HEK293 (cell line): ENCODE results near the gene CPD.

Experiments used
- CTCF ChIA-PET: fragments of 350-600 bp; formaldehyde crosslinking; extraction: SDS; loops from one replicate; lab custom pipeline; 2021; ENCODE audit warnings: antibody characterized with exemption; lab: Yijun Ruan, JAX
- POLR2A ChIA-PET: fragments of 300-600 bp; formaldehyde crosslinking; extraction: SDS; loops from one replicate; lab custom pipeline; 2020; ENCODE audit warnings: antibody characterized with exemption, inconsistent platforms; lab: Yijun Ruan, JAX
- H3K27ac ChIP-seq: fragments of 200-500 bp; sonication (Bioruptor generic); 2 replicates; pipeline ENCODE4 v1.5.1; 2014; ENCODE audit warnings: low read depth, low read length, control low read depth, inconsistent platforms; ENCODE audit errors: extremely low read depth
- H3K36me3 ChIP-seq, 2 experiments: fragments of 200-500 bp in 1 of 2; sonication (Bioruptor generic) in 1 of 2; 1 replicate in 1 of 2; 2 replicates in 1 of 2; pipeline ENCODE4 v1.5.1; 2014 to 2017; ENCODE audit warnings: inconsistent platforms in 2 of 2, low read length in 2 of 2; ENCODE audit not compliant: control insufficient read depth in 2 of 2, insufficient read depth in 1 of 2
- H3K4me1 ChIP-seq: fragments of 200-500 bp; sonication (Bioruptor generic); 2 replicates; pipeline ENCODE4 v1.5.1; 2014; ENCODE audit warnings: mild to moderate bottlenecking, low read length, inconsistent platforms; ENCODE audit not compliant: control insufficient read depth, insufficient read depth
- H3K4me3 ChIP-seq: 2 replicates; pipeline ENCODE4 v1.5.1; 2011; ENCODE audit warnings: low read depth, mild to moderate bottlenecking, control low read depth, low read length, moderate library complexity
- H3K9me3 ChIP-seq: fragments of 200-500 bp; sonication (Bioruptor generic); 2 replicates; pipeline ENCODE4 v1.5.1; 2014; ENCODE audit warnings: low read depth, low read length, inconsistent platforms; ENCODE audit not compliant: control insufficient read depth, insufficient read depth
- HOXC10 ChIP-seq: sonication (generic); formaldehyde crosslinking; IDR thresholded peaks from 2 replicates; pipeline ENCODE4 v1.8.1; 2023; ENCODE audit warnings: mild to moderate bottlenecking, missing genetic modification reagents
- KLF9 ChIP-seq: fragments of 450-650 bp; formaldehyde crosslinking; IDR thresholded peaks from 2 replicates; pipeline ENCODE4 v1.5.1; 2016; ENCODE audit warnings: missing biosample characterization, missing genetic modification characterization, low read depth
- OSR2 ChIP-seq: fragments of 450-650 bp; formaldehyde crosslinking; IDR thresholded peaks from 2 replicates; pipeline ENCODE4 v1.5.1; 2016; ENCODE audit warnings: missing biosample characterization, missing genetic modification characterization
- PATZ1 ChIP-seq: fragments of 450-650 bp; formaldehyde crosslinking; IDR thresholded peaks from 2 replicates; pipeline ENCODE4 v1.5.1; 2016; ENCODE audit warnings: missing biosample characterization, missing genetic modification characterization
- PRDM4 ChIP-seq: fragments of 450-650 bp; formaldehyde crosslinking; IDR thresholded peaks from 2 replicates; pipeline ENCODE4 v1.5.1; 2017; ENCODE audit warnings: missing biosample characterization, missing genetic modification characterization
- SCRT1 ChIP-seq: fragments of 450-650 bp; formaldehyde crosslinking; IDR thresholded peaks from 2 replicates; pipeline ENCODE4 v1.5.1; 2016; ENCODE audit warnings: missing biosample characterization, missing genetic modification characterization, borderline replicate concordance
- SCRT2 ChIP-seq: fragments of 450-650 bp; formaldehyde crosslinking; IDR thresholded peaks from 2 replicates; pipeline ENCODE4 v1.5.1; 2016; ENCODE audit warnings: missing biosample characterization, missing genetic modification characterization
- WT1 ChIP-seq: fragments of 450-650 bp; formaldehyde crosslinking; IDR thresholded peaks from 2 replicates; pipeline ENCODE4 v1.5.1; 2016; ENCODE audit warnings: missing biosample characterization, missing genetic modification characterization
- YY2 ChIP-seq: fragments of 450-650 bp; formaldehyde crosslinking; IDR thresholded peaks from 2 replicates; pipeline ENCODE4 v1.5.1; 2016; ENCODE audit warnings: missing biosample characterization, missing genetic modification characterization
- ZBTB17 ChIP-seq: fragments of 450-650 bp; formaldehyde crosslinking; IDR thresholded peaks from 2 replicates; pipeline ENCODE4 v1.5.1; 2016; ENCODE audit warnings: missing biosample characterization, missing genetic modification characterization
- ZNF121 ChIP-seq: fragments of 450-650 bp; formaldehyde crosslinking; IDR thresholded peaks from 2 replicates; pipeline ENCODE4 v1.5.1; 2016; ENCODE audit warnings: missing biosample characterization, missing genetic modification characterization
- ZNF391 ChIP-seq: fragments of 450-650 bp; formaldehyde crosslinking; IDR thresholded peaks from 2 replicates; pipeline ENCODE4 v1.5.1; 2016; ENCODE audit warnings: low read depth, missing biosample characterization, missing genetic modification characterization, borderline replicate concordance
- ZNF416 ChIP-seq: fragments of 450-650 bp; formaldehyde crosslinking; IDR thresholded peaks from 2 replicates; pipeline ENCODE4 v1.5.1; 2016; ENCODE audit warnings: missing biosample characterization, missing genetic modification characterization
- ZNF48 ChIP-seq: fragments of 450-650 bp; formaldehyde crosslinking; IDR thresholded peaks from 2 replicates; pipeline ENCODE4 v1.5.1; 2016; ENCODE audit warnings: missing biosample characterization, missing genetic modification characterization
- ZNF529 ChIP-seq: fragments of 450-650 bp; formaldehyde crosslinking; IDR thresholded peaks from 2 replicates; pipeline ENCODE4 v1.5.1; 2017; ENCODE audit warnings: missing genetic modification characterization, missing biosample characterization; ENCODE audit not compliant: insufficient replicate concordance
- ZNF560 ChIP-seq: fragments of 450-650 bp; formaldehyde crosslinking; IDR thresholded peaks from 2 replicates; pipeline ENCODE4 v1.5.1; 2017; ENCODE audit warnings: missing biosample characterization, missing genetic modification characterization, borderline replicate concordance
- ZNF610 ChIP-seq: fragments of 450-650 bp; formaldehyde crosslinking; IDR thresholded peaks from 2 replicates; pipeline ENCODE4 v1.5.1; 2016; ENCODE audit warnings: missing biosample characterization, missing genetic modification characterization, borderline replicate concordance
- ZNF658 ChIP-seq: fragments of 450-650 bp; formaldehyde crosslinking; IDR thresholded peaks from 2 replicates; pipeline ENCODE4; 2016; ENCODE audit warnings: missing biosample characterization, missing genetic modification characterization
- ZNF76 ChIP-seq: fragments of 450-650 bp; formaldehyde crosslinking; IDR thresholded peaks from 2 replicates; pipeline ENCODE4; 2016; ENCODE audit warnings: low read depth, missing biosample characterization, missing genetic modification characterization, borderline replicate concordance
- ZNF777 ChIP-seq: fragments of 450-650 bp; formaldehyde crosslinking; IDR thresholded peaks from 2 replicates; pipeline ENCODE4 v1.5.1; 2017; ENCODE audit warnings: missing biosample characterization, missing genetic modification characterization, borderline replicate concordance
- ZSCAN30 ChIP-seq: fragments of 450-650 bp; IDR thresholded peaks from 2 replicates; pipeline ENCODE4 v1.5.1; 2018; ENCODE audit warnings: missing biosample characterization, mild to moderate bottlenecking, missing genetic modification characterization, moderate library complexity
- TF ChIP-seq, protein P1 (sequence below): fragments of 450-650 bp; formaldehyde crosslinking; IDR thresholded peaks from 2 replicates; pipeline ENCODE4 v1.5.1; 2016; ENCODE audit warnings: missing biosample characterization, missing genetic modification characterization

Gene CPD

DNA sequence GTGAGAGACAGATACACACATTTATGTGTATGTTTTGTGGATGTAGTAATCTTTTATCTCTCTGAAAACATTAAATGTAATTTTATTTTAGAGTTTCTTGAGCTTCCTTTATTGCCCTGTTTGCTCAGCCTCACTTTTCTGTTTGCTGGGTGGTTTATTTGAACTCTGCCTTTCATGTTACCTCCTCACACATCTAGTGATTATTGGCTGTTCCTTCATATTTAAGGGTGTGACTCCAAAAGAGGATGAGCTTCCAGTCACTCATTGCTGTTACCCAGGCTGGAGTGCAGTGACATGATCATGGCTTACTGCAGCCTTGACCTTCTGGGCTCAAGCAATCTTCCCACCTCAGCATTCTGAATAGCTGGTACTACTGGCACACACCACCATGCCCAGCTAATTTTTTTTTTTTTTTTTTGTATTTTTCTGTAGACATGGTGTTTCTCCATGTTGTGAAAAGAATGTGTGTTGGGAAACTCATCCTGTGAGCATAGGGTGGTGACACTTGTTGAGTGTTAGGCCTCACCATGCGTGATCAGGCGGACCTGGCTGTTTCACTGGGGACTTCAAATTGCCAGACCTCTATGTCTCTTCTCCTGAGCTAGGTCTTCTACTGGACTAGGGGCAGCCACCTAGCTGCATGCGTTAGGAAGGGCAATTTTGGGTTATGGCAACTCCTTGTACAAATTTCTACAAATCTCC is 136.3 kb downstream of the CPD start:
- H3K4me3 ChIP-seq = no peak overlapping the region
- no peak for TF ChIP-seq PATZ1
- no peak for TF ChIP-seq ZNF416
- TF ChIP-seq ZNF529 = no peak
- no peak for TF ChIP-seq PRDM4 (tag by site-specific recombination)
- no peak for TF ChIP-seq KLF9 (tag by site-specific recombination)
- TF ChIP-seq SCRT2 (tag by site-specific recombination) = peak; percentile 79
- no peak for TF ChIP-seq ZNF777 (tag by site-specific recombination)
- TF ChIP-seq ZNF391 = no peak
- TF ChIP-seq ZSCAN30 (tag by site-specific recombination) = no peak
- TF ChIP-seq SCRT1 = peak; percentile 59; the same call in 1 of the 2 replicates
- TF ChIP-seq ZNF76 (tag by site-specific recombination) = no peak
- H3K27ac ChIP-seq = no peak overlapping the region
- POLR2A ChIA-PET = no interaction called here
- CTCF ChIA-PET = interaction anchor here (0.6 to 1.4 kb wide), 5 partner anchors 13 to 210 kb away, joined by 3 to 5 read pairs (median 3); no protein-coding TSS in a partner anchor
- no peaks in the 10 kb centered on the region for H3K9me3 ChIP-seq
- no peaks in the 10 kb centered on the region for H3K4me1 ChIP-seq
- H3K36me3 ChIP-seq = peaks cover 39 to 58% of the 10 kb centered on the region in 2 experiments

GRCh38 chr17:30517786-30518185 is 139.1 kb downstream of the CPD start:
- ChIA-PET CTCF (no interaction called here), POLR2A (no interaction called here)
- Histone ChIP-seq H3K27ac (no peak overlapping the region), H3K36me3 (peaks cover 54 to 74% of the 10 kb centered on the region in 2 experiments), H3K9me3 (no peaks in the 10 kb centered on the region), H3K4me1 (no peaks in the 10 kb centered on the region), H3K4me3 (no peak overlapping the region)
- TF ChIP-seq WT1 (tag by site-specific recombination) (no peak), ZBTB17 (tag by site-specific recombination) (0 out of 2 replicates have a peak, but pooled peaks have one; percentile 17)

DNA sequence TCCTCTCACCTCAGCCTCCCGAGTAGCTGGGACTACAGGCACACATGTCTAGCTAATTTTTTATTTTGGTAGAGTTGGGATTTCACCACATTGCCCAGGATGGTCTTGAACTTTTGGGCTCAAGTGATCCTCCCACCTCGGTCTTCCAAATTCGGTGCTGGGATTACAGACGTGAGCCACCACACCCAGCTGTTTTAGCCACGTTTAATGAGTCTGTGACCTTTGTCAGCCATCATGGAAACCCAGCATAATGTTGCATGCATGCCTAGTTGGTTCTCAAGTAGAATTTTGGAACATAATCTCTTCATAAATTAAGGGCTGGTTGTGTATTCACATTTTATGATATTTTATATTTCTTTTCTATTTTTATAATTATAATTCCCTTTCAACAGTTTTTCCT is 140.4 kb downstream of the CPD start:
- H3K4me3 ChIP-seq = no peak overlapping the region
- ChIA-PET CTCF (interaction anchor here (0.6 kb wide), 4 partner anchors 10 to 551 kb away, joined by 3 read pairs; no protein-coding TSS in a partner anchor), POLR2A (no interaction called here)
- peaks cover 46 to 64% of the 10 kb centered on the region in 2 experiments for H3K36me3 ChIP-seq
- H3K9me3 ChIP-seq = no peaks in the 10 kb centered on the region
- H3K27ac ChIP-seq = no peak overlapping the region
- no peaks in the 10 kb centered on the region for H3K4me1 ChIP-seq
- TF ChIP-seq ZNF48 (tag by site-specific recombination) = no peak
- TF ChIP-seq YY2 (tag by site-specific recombination) = no peak
- TF ChIP-seq ZNF121 = no peak
- TF ChIP-seq, protein P1, sequence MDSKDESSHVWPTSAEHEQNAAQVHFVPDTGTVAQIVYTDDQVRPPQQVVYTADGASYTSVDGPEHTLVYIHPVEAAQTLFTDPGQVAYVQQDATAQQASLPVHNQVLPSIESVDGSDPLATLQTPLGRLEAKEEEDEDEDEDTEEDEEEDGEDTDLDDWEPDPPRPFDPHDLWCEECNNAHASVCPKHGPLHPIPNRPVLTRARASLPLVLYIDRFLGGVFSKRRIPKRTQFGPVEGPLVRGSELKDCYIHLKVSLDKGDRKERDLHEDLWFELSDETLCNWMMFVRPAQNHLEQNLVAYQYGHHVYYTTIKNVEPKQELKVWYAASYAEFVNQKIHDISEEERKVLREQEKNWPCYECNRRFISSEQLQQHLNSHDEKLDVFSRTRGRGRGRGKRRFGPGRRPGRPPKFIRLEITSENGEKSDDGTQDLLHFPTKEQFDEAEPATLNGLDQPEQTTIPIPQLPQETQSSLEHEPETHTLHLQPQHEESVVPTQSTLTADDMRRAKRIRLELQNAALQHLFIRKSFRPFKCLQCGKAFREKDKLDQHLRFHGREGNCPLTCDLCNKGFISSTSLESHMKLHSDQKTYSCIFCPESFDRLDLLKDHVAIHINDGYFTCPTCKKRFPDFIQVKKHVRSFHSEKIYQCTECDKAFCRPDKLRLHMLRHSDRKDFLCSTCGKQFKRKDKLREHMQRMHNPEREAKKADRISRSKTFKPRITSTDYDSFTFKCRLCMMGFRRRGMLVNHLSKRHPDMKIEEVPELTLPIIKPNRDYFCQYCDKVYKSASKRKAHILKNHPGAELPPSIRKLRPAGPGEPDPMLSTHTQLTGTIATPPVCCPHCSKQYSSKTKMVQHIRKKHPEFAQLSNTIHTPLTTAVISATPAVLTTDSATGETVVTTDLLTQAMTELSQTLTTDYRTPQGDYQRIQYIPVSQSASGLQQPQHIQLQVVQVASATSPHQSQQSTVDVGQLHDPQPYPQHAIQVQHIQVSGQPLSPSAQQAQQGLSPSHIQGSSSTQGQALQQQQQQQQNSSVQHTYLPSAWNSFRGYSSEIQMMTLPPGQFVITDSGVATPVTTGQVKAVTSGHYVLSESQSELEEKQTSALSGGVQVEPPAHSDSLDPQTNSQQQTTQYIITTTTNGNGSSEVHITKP (tag by site-specific recombination) = no peak
- TF ChIP-seq OSR2 = no peak
- no peak for TF ChIP-seq ZNF658 (tag by site-specific recombination)
- TF ChIP-seq ZNF560 (tag by site-specific recombination) = no peak
- TF ChIP-seq PATZ1 = no peak
- TF ChIP-seq ZNF610 = no peak
- no peak for TF ChIP-seq HOXC10 (CRISPR knock-in tag)
